Neural progenitor cell (in vitro differentiated cells): ENCODE data around the gene GPBP1. TPM values are rescaled to one million over a fixed set of nuclear protein-coding genes. Genes with fewer than 3 reads are reported as not detected.

ENCODE experiments used
- DNase-seq: peaks from one replicate; pipeline ENCODE4 v3.0.0-alpha.2; 2016; ENCODE audit warnings: low spot score
- H2AFZ ChIP-seq: fragments of 200-600 bp; sonication (generic); replicated peaks from 2 replicates; pipeline ENCODE4 v1.6.1; 2016; ENCODE audit warnings: antibody characterized with exemption
- H3F3A ChIP-seq: fragments of 200-600 bp; sonication (generic); 2 replicates; pipeline ENCODE4 v1.6.1; 2016; ENCODE audit warnings: antibody characterized with exemption, low read depth
- H3K27ac ChIP-seq: fragments of 200-600 bp; sonication (generic); 2 replicates; pipeline ENCODE4 v1.5.1; 2016; ENCODE audit warnings: mild to moderate bottlenecking
- H3K27me3 ChIP-seq: fragments of 200-600 bp; sonication (generic); 2 replicates; pipeline ENCODE4 v1.6.1; 2016; ENCODE audit warnings: mild to moderate bottlenecking, moderate library complexity
- H3K36me3 ChIP-seq: fragments of 200-600 bp; sonication (generic); 2 replicates; pipeline ENCODE4 v1.5.1; 2016
- H3K4me1 ChIP-seq: fragments of 200-600 bp; sonication (generic); 2 replicates; pipeline ENCODE4 v1.6.1; 2016; ENCODE audit warnings: mixed run types
- H3K4me2 ChIP-seq: fragments of 200-600 bp; sonication (generic); 2 replicates; pipeline ENCODE4 v1.6.1; 2016
- H3K4me3 ChIP-seq: fragments of 200-600 bp; sonication (generic); 2 replicates; pipeline ENCODE4 v1.5.1; 2016
- H3K79me2 ChIP-seq: fragments of 200-600 bp; sonication (generic); 2 replicates; pipeline ENCODE4 v1.6.1; 2016; ENCODE audit warnings: low read depth
- H3K9ac ChIP-seq: fragments of 200-600 bp; sonication (generic); 2 replicates; pipeline ENCODE4 v1.6.1; 2016
- H3K9me3 ChIP-seq: fragments of 200-600 bp; sonication (generic); 2 replicates; pipeline ENCODE4 v1.5.1; 2016; ENCODE audit warnings: low read depth
- H4K20me1 ChIP-seq: fragments of 200-600 bp; sonication (generic); 2 replicates; pipeline ENCODE4 v1.6.1; 2016; ENCODE audit warnings: low read depth
- H3K27ac Mint-ChIP-seq: 3 replicates; pipeline ENCODE4 v1.8.0; 2021; ENCODE audit warnings: mixed read lengths
- H3K27me3 Mint-ChIP-seq: 2 replicates; pipeline ENCODE4 v1.8.0; 2022; ENCODE audit warnings: low read depth, mild to moderate bottlenecking, inconsistent platforms, moderate library complexity, mixed read lengths; ENCODE audit not compliant: insufficient read depth
- H3K36me3 Mint-ChIP-seq: 3 replicates; pipeline ENCODE4 v1.8.0; 2021; ENCODE audit warnings: mixed read lengths
- H3K4me1 Mint-ChIP-seq: 3 replicates; pipeline ENCODE4 v1.8.0; 2021; ENCODE audit warnings: mixed read lengths
- H3K4me3 Mint-ChIP-seq: 3 replicates; pipeline ENCODE4 v1.8.0; 2021; ENCODE audit warnings: mild to moderate bottlenecking, moderate library complexity, mixed read lengths
- H3K9me3 Mint-ChIP-seq: 3 replicates; pipeline ENCODE4 v1.8.0; 2020; ENCODE audit warnings: mixed read lengths
- EZH2 ChIP-seq: fragments of 200-600 bp; sonication (generic); IDR thresholded peaks from 2 replicates; pipeline ENCODE4 v1.6.1; 2017; ENCODE audit warnings: antibody characterized with exemption, mild to moderate bottlenecking, moderate library complexity
- EZH2phosphoT487 ChIP-seq: fragments of 200-600 bp; sonication (generic); IDR thresholded peaks from 2 replicates; pipeline ENCODE4 v1.6.1; 2017; ENCODE audit warnings: antibody characterized with exemption
- total RNA-seq: library from RNA; depleted of rRNA; stranded (reverse); fragments of >200 nt; gene quantifications from 2 replicates; pipeline ENCODE4 v1.2.3, GENCODE V29; 2015; ENCODE audit warnings: low replicate concordance
- TF ChIP-seq, protein P1 (sequence below): fragments of 200-600 bp; sonication (generic); IDR thresholded peaks from 2 replicates; pipeline ENCODE4 v1.5.1; 2017; ENCODE audit warnings: antibody characterized with exemption, mild to moderate bottlenecking

Gene GPBP1
- total RNA-seq, 1 donor from 2014 or later, result 321 TPM

- no peak overlapping the region for H3K9ac ChIP-seq
- H2AFZ ChIP-seq, result no peak overlapping the region
- peaks cover 86% of the 10 kb centered on the region for H4K20me1 ChIP-seq
- H3K4me3 ChIP-seq, result no peak overlapping the region
- H3K79me2 ChIP-seq, result peaks cover 100% of the 10 kb centered on the region
- Mint-ChIP-seq H3K36me3 (peaks cover 18% of the 10 kb centered on the region), H3K4me1 (no peaks in the 10 kb centered on the region), H3K27ac (no peak overlapping the region), H3K9me3 (no peaks in the 10 kb centered on the region), H3K27me3 (no peaks in the 10 kb centered on the region), H3K4me3 (no peak overlapping the region)
- H3K4me1 ChIP-seq, result no peaks in the 10 kb centered on the region
- H3K36me3 ChIP-seq, result peaks cover 17% of the 10 kb centered on the region
- H3K9me3 ChIP-seq, result no peaks in the 10 kb centered on the region
- peaks cover 17% of the 10 kb centered on the region for H3F3A ChIP-seq
- H3K4me2 ChIP-seq, result no peak overlapping the region
- H3K27me3 ChIP-seq, result no peaks in the 10 kb centered on the region
- TF ChIP-seq, protein P1, sequence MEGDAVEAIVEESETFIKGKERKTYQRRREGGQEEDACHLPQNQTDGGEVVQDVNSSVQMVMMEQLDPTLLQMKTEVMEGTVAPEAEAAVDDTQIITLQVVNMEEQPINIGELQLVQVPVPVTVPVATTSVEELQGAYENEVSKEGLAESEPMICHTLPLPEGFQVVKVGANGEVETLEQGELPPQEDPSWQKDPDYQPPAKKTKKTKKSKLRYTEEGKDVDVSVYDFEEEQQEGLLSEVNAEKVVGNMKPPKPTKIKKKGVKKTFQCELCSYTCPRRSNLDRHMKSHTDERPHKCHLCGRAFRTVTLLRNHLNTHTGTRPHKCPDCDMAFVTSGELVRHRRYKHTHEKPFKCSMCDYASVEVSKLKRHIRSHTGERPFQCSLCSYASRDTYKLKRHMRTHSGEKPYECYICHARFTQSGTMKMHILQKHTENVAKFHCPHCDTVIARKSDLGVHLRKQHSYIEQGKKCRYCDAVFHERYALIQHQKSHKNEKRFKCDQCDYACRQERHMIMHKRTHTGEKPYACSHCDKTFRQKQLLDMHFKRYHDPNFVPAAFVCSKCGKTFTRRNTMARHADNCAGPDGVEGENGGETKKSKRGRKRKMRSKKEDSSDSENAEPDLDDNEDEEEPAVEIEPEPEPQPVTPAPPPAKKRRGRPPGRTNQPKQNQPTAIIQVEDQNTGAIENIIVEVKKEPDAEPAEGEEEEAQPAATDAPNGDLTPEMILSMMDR, result peak; percentile 89
- TF ChIP-seq EZH2, result no peak
- no peak overlapping the region for H3K27ac ChIP-seq
- DNase-seq, result peak; percentile 51
Observed at GRCh38 chr5:57221049-57221568, 47.2 kb downstream of the GPBP1 start.

DNA sequence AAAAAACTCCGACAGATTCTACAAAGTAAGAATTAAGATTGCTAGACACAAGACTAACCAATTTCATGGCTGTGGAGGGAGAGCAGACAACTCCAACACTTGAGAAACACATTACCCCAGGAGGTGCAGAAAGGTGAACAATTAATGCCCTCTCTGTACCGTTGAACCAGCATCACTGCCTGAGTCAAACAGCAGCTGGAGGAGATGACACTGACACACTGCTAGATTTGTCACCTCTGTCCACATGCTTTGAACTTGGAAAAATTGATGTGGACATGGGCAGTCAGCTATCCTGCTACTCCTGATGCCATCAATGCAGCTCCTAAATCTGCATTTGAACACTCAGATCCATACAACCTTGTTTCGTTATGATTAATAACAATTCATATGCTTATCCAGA is 51.7 kb downstream of the GPBP1 start:
- Histone ChIP-seq H3K79me2 (peaks cover 100% of the 10 kb centered on the region), H3K27me3 (no peaks in the 10 kb centered on the region), H3K4me2 (no peak overlapping the region), H3K9me3 (no peaks in the 10 kb centered on the region), H3F3A (no peaks in the 10 kb centered on the region), H2AFZ (no peak overlapping the region), H3K4me3 (no peak overlapping the region), H3K9ac (no peak overlapping the region), H3K4me1 (no peaks in the 10 kb centered on the region), H4K20me1 (peaks cover 84% of the 10 kb centered on the region), H3K36me3 (peaks cover 14% of the 10 kb centered on the region), H3K27ac (no peak overlapping the region)
- H3K27ac Mint-ChIP-seq, result no peak overlapping the region
- no peaks in the 10 kb centered on the region for H3K4me1 Mint-ChIP-seq
- H3K9me3 Mint-ChIP-seq, result no peaks in the 10 kb centered on the region
- no peak overlapping the region for H3K4me3 Mint-ChIP-seq
- no peak for DNase-seq
- H3K27me3 Mint-ChIP-seq, result no peaks in the 10 kb centered on the region
- H3K36me3 Mint-ChIP-seq, result peaks cover 35% of the 10 kb centered on the region
- no peak for TF ChIP-seq EZH2phosphoT487
- no peak for TF ChIP-seq EZH2
- TF ChIP-seq, protein P1, result no peak

DNA sequence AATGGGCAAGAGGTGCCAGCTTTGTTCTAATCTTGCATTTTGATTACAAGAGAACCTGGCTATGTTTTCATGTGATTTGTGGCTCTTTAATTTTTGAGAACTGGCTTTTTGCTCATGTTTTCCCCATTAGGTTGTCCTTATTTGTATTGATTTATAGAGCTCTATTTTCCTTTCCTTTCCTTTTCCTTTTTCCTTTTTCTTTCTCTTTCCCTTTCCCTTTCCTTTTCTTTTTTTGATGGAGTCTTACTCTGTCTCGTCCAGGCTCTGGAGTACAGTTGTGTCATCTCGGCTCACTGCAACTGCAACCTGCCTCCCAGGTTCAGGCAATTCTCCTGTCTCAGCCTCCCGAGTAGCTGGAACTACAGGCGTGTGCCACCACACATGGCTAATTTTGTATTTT is 55.5 kb downstream of the GPBP1 start:
- Histone ChIP-seq H3K79me2 (peaks cover 100% of the 10 kb centered on the region), H3K36me3 (peaks cover 16% of the 10 kb centered on the region)
- no peak overlapping the region for H3K27ac Mint-ChIP-seq

More for the DNA sequence above, 55.5 kb downstream of the GPBP1 start:
- Histone ChIP-seq H3K4me2 (no peak overlapping the region), H3K27ac (no peak overlapping the region), H3K4me3 (no peak overlapping the region), H3K9ac (no peak overlapping the region), H3K9me3 (no peaks in the 10 kb centered on the region), H2AFZ (no peak overlapping the region), H3F3A (no peaks in the 10 kb centered on the region), H3K4me1 (no peaks in the 10 kb centered on the region), H4K20me1 (peaks cover 73% of the 10 kb centered on the region), H3K27me3 (no peaks in the 10 kb centered on the region)
- Mint-ChIP-seq H3K27me3 (no peaks in the 10 kb centered on the region), H3K4me1 (no peaks in the 10 kb centered on the region), H3K4me3 (no peak overlapping the region), H3K9me3 (peaks cover 4% of the 10 kb centered on the region), H3K36me3 (peaks cover 59% of the 10 kb centered on the region)
- TF ChIP-seq EZH2, result no peak
- no peak for TF ChIP-seq EZH2phosphoT487
- TF ChIP-seq, protein P1, result no peak
- no peak for DNase-seq
